MV-4-11 (cell line): ENCODE results near the gene MIS18BP1.
A peak's percentile ranks its signal among the peaks of the same experiment; 100 is the strongest.
"Not testable (repeated sequence)": the region's sequence is repeated elsewhere in the genome, so short reads cannot be mapped to it uniquely, and the experiment has no call there.

ENCODE experiments used
- DNase-seq: peaks from one replicate; lab custom pipeline; 2025; lab: John Stamatoyannopoulos, UW

Gene MIS18BP1

GRCh38 chr14:45253070-45253753, at the start of gene MIS18BP1:
MIS18BP1 (minus strand) TSS chr14:45253202; CDS start chr14:45247286, 5,916 bp downstream.
- DNase-seq = peak; percentile 99

- DNase-seq = no peak
Observed at GRCh38 chr14:45298423-45299117, 45.6 kb upstream of the MIS18BP1 start.

GRCh38 chr14:45294796-45295195, 41.8 kb upstream of the MIS18BP1 start:
- DNase-seq = not testable (repeated sequence)

GRCh38 chr14:45290547-45290946, 37.5 kb upstream of the MIS18BP1 start:
- DNase-seq = no peak

DNA sequence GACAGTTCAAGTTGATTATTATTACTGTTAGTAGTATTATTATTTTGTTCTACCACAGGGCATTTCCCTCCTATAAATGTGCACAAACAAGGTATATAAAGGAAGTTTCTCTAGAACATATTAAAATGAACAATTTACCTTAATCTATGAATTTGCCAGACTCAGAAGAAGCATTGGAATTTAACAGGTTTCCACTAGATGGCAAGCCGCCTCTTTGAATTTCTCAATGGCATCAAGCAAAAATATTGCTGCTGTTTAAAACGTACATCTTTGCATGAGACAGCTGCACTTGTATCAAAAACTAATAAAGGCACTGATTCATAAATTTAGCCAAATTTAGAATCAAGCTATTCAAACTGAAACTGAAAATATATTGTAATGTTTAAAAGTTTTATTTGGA, 34.6 kb upstream of the MIS18BP1 start:
- DNase-seq = no peak

DNA sequence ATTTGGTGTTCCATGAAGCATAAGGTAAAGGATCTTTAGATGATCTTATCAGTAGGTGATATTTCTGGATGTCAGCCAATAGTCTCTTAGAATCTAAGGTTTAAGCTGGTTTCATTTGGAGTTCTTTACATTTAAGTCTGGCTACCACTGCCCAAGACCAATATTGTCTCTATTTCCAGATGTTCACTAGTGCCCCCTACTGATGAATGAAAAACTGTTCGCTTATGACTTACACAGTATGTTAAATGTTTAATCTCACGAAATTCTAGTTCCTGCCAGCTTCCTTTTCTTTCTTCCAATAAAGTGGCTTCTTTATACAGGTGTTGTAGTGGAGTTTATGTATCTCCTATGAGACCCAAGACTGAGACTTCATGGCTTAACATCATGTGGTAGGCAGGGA, 31.8 kb upstream of the MIS18BP1 start:
- DNase-seq = no peak

- DNase-seq = not testable (repeated sequence)
Observed at GRCh38 chr14:45281731-45282400, 28.9 kb upstream of the MIS18BP1 start.

- DNase-seq = no peak
Observed at GRCh38 chr14:45271858-45272537, 19.0 kb upstream of the MIS18BP1 start.

DNA sequence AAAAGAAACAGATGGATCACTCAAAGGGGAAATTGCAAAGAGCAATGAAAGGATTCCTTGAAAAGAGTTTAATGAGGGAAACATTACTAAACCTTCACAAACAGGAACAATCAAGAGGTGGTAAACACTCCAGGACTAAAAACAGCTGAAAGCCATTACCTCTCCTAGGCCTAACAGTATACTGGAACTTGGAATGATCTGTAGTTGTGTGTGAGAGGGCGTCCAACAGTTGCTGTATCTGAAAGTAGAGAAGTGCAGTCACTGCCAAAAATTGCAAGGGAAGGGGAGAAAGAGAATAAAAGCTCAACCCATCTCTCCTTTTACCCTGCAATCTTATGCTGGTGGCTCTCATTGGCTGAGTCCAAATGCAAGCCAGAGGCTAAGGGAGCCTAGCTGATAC, 17.0 kb upstream of the MIS18BP1 start:
- no peak for DNase-seq

DNA sequence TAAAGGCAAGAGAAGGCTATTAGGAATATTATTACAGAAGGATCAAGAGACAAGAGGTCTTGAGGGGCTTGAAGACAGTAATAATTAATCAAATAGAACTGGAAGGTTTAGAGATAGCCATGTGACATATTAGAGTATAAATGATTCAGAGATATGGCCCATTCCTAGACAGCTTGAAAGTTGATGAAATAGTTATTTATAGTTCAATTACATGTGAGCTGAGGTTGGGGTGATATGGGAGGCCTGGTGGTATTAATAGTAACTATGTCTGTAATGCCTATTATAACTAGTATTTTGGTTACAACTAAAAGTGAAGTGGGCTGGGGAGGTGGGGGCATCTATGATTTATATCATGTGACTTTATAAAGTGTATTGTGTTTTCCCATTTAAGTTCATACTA, 14.1 kb upstream of the MIS18BP1 start:
- no peak for DNase-seq

- DNase-seq = no peak
Observed at GRCh38 chr14:45262637-45263036, 9.6 kb upstream of the MIS18BP1 start.

DNA sequence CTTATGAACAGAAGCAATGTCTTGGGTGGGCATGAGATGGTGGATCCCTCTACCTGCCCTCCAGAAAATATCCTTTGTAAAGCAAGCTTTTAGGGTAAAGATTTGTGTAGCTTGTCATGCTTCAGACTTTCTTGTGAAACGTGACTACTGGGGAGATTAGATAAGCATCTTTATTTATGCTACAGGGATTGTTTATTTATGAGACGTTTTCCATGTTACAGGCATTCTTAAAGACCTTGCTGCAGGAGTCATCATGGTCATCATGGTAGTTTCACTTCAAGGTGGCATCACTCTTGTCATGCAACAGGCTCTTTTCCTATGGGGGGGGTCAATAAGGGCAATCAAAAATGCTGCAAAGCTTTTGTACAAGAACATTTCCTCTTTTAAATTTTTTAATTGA, 8.2 kb upstream of the MIS18BP1 start:
- no peak for DNase-seq

DNA sequence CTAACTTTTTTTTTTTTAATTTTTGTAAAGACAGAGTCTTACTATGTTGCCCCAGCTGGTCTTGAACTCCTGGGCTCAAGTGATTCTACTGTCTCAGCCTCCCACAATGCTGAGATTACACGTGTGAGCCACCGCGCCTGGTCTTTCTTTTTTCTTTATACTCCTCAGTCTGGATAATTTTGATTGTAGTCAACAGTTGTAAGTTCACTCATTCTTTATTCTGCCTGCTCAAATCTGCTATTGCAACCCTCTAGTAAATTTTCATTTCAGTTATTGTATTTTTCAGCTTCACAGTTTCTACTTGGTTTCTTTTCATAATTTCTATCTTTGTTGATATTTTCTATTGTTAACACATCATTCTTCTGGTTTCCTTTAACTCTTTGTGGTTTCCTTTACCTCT, 5.8 kb upstream of the MIS18BP1 start:
- DNase-seq = no peak

- DNase-seq = peak; percentile 45
Observed at GRCh38 chr14:45258073-45258472, 5.1 kb upstream of the MIS18BP1 start.

DNA sequence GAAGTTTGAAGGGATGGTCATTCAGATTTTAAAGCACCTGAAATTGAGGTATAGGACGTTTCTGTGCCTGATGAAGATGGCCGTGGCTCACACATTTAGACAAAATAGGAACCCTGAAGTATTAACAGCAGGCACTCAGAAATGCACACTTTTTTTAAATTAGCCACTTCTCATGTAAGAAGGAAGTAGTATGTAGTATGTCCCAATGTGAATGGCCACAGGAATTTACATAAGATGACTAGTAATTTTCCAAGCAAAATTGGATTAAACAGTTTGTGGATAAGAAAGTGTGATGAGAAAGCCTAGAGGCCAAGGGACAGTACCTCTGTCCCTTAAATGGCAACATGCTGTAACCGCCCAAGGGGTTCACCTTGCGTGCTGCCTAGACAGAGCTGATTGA, 1.8 kb upstream of the MIS18BP1 start:
- peak; percentile 81 for DNase-seq

DNA sequence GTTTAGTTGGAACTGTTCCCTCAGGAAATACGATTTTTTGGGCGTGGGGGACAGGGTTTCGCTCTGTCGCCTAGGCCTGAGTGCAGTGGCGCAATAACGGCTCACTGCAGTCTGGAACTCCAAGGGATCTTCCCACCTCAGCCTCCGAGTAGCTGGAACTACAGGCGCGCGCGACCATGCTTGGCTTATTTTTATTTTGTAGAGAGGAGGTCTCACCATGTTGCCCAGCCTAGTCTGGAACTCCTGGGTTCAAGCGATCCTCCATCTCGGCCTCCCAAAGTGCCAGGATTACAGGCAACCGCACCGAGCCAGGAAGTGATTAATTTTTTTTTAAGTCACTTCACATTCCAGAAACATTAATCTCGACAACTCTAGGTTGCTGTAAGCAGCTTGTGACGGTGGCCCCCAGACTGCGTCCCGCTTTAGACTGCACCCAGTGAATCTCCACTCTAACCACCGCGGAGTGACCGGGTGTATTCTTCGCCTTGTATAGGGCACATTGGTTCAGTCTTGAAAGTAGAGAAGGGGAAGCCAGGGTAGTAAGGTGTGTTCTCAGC, 830 bp upstream of the MIS18BP1 start:
- peak; percentile 47 for DNase-seq

DNA sequence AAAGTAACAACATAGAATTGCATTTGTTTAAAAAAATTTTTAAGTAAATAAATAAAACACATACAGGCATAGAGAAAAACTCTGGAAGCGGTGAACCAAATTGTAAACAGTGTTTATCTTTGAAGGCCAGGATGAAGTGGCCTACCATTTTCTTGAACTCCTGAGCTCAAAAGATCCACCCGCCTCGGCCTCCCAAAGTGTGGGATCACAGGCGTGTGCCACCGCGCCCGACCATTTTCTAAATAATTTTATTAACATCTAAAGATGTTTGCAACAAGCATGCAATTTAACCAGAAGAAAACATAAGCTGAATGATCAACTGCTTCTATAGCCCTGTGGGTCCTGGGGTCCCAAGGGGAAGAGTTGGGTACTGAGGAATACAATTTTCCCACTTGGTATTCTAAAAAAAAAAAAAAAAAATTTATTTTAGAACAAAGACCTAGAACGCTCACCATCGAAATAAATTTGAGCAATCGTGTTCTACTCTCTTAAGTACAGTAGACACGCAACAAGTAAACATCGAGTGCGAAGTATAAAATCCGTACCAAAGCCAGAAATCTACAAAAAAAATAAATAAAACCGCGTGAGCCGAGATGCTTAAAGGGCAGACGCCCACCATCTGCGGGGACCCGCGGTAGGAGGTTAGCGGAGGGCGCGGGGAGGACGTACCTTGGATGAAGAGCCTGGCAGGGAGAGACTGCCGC, 484 bp downstream of the MIS18BP1 start:
- DNase-seq = peak; percentile 43

DNA sequence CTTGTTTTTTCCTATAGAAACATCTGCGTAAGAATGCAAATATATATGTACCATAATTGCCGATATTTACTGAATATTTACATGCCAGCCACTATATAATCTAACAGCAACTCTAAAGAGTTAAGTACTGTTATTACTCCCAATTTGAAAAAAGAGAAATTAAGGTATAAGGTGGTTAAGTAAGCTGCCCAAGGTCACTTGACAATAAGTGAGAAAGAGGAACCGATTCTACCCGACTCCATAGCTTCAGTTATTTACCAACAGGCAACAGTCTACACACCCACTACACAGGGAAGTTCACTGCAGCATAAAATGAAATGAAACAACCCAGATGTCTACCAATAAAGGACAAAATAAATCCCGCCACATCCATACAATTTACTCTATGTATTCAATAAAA, 1.1 kb downstream of the MIS18BP1 start:
- DNase-seq = peak; percentile 95

DNA sequence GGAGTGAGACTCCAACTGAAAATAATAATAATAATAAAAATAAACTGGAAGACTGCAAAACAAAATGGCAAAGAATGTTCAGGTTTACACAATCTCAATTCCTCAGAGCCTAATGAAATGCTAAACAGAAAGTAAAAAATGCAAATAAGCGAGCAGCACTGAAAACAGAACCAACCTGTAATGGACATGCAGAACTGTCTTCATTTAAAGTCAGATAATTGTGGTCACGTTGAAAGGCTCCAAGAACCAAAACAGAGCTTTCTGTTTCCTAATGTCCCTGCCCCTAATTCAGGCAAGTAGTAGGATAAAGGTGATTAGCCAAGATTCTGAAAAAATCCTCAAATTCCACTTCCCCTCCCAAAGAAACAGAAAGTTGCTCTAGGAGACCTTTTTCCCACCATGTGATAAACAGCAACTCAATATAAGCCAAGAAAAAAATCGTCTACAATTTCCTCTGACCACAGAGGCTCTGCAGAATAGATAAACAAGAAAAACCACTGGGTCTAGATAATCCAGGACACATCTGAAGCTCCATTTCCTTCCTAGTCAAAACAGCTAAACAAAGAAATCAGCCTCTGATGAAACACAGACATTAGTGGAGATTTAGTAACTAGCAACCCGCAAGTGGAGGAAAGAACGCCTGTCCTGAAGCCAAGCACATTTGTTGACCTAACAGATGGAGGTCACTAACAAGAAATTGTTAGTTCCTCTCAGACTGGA, 3.0 kb downstream of the MIS18BP1 start:
- peak; percentile 98 for DNase-seq

GRCh38 chr14:45247427-45247826, 5.6 kb downstream of the MIS18BP1 start:
- no peak for DNase-seq

DNA sequence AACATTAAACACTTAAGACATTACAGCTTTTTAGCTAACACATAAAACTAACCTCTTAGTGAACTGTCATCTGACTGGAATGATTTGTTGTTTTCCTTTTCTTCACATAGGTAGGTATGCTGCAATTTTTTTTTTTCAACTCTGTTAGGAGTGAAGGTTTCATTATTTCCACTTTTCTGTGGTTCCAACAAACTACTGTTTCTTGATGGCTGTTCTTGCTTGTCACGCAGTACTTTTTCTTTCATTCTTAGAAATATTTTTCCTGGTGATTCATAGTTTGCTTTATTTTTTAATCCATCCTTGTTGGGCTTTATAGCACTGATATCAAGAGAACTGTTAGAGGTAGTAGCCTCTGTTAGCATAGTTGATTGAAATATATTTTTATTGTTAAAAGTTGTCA, 6.3 kb downstream of the MIS18BP1 start:
- DNase-seq = no peak
